UCSD-AML1 (cell line): ENCODE data around the gene TMEM232.
"Not testable (repeated sequence)": the region's sequence is repeated elsewhere in the genome, so short reads cannot be mapped to it uniquely, and the experiment has no call there.

Experiments used
- DNase-seq: peaks from one replicate; lab custom pipeline; 2025; ENCODE audit not compliant: unreplicated experiment; lab: John Stamatoyannopoulos, UW

TMEM232 gene

GRCh38 chr5:110625376-110625999, 101.0 kb downstream of the TMEM232 start:
- DNase-seq, result no peak

GRCh38 chr5:110623874-110624273, 102.6 kb downstream of the TMEM232 start:
- no peak for DNase-seq

GRCh38 chr5:110618941-110619340, 107.5 kb downstream of the TMEM232 start:
- no peak for DNase-seq

GRCh38 chr5:110616009-110616408, 110.5 kb downstream of the TMEM232 start:
- no peak for DNase-seq

- DNase-seq, result no peak
Measured at GRCh38 chr5:110612794-110613247, 113.7 kb downstream of the TMEM232 start.

GRCh38 chr5:110611817-110612216, 114.7 kb downstream of the TMEM232 start:
- DNase-seq, result no peak

GRCh38 chr5:110594866-110595265, 131.6 kb downstream of the TMEM232 start:
- DNase-seq, result no peak

- DNase-seq, result no peak
Measured at GRCh38 chr5:110590187-110590586, 136.3 kb downstream of the TMEM232 start.

- DNase-seq, result no peak
Measured at GRCh38 chr5:110588286-110588980, 138.0 kb downstream of the TMEM232 start.

- no peak for DNase-seq
Measured at GRCh38 chr5:110580625-110581024, 145.8 kb downstream of the TMEM232 start.

- no peak for DNase-seq
Measured at GRCh38 chr5:110572729-110573128, 153.7 kb downstream of the TMEM232 start.

- DNase-seq, result no peak
Measured at GRCh38 chr5:110562191-110562590, 164.3 kb downstream of the TMEM232 start.

GRCh38 chr5:110561510-110561909, 165.0 kb downstream of the TMEM232 start:
- no peak for DNase-seq

- DNase-seq, result no peak
Measured at GRCh38 chr5:110549301-110549700, 177.2 kb downstream of the TMEM232 start.

GRCh38 chr5:110548171-110548570, 178.3 kb downstream of the TMEM232 start:
- no peak for DNase-seq

GRCh38 chr5:110547495-110547894, 179.0 kb downstream of the TMEM232 start:
- no peak for DNase-seq

- DNase-seq, result no peak
Measured at GRCh38 chr5:110545716-110546115, 180.8 kb downstream of the TMEM232 start.

GRCh38 chr5:110544603-110545002, 181.9 kb downstream of the TMEM232 start:
- DNase-seq, result no peak

- no peak for DNase-seq
Measured at GRCh38 chr5:110542949-110543348, 183.5 kb downstream of the TMEM232 start.

- no peak for DNase-seq
Measured at GRCh38 chr5:110536120-110537115, 190.1 kb downstream of the TMEM232 start.

- not testable (repeated sequence) for DNase-seq
Measured at GRCh38 chr5:110535146-110535545, 191.3 kb downstream of the TMEM232 start.
